IMR-90 (cell line): ENCODE data around the gene RSPH10B.

Experiments used
- CEBPB ChIP-seq: IDR thresholded peaks from 2 replicates; pipeline ENCODE4 v1.6.1; 2012; ENCODE audit warnings: low read depth, low read length, improper control_type of control experiment
- CHD1 ChIP-seq: IDR thresholded peaks from 2 replicates; pipeline ENCODE4 v1.6.1; 2012; ENCODE audit warnings: low read depth, low read length, improper control_type of control experiment
- MAFK ChIP-seq: IDR thresholded peaks from 2 replicates; pipeline ENCODE4 v1.6.1; 2012; ENCODE audit warnings: low read depth, low read length, improper control_type of control experiment
- MAZ ChIP-seq: IDR thresholded peaks from 2 replicates; pipeline ENCODE4 v1.6.1; 2012; ENCODE audit warnings: low read depth, mild to moderate bottlenecking, low read length, improper control_type of control experiment, moderate library complexity, borderline replicate concordance
- NFE2L2 ChIP-seq: fragments of 150-350 bp; IDR thresholded peaks from 2 replicates; pipeline ENCODE4 v1.6.1; 2016; ENCODE audit warnings: low read depth, mild to moderate bottlenecking, low read length
- POLR2A ChIP-seq: IDR thresholded peaks from 2 replicates; pipeline ENCODE4 v1.6.1; 2012; ENCODE audit warnings: mild to moderate bottlenecking, low read depth, low read length
- RAD21 ChIP-seq: IDR thresholded peaks from 2 replicates; pipeline ENCODE4 v1.6.1; 2012; ENCODE audit warnings: low read length, improper control_type of control experiment
- RCOR1 ChIP-seq: IDR thresholded peaks from 2 replicates; pipeline ENCODE4 v1.6.1; 2012; ENCODE audit warnings: mild to moderate bottlenecking, low read length, improper control_type of control experiment; ENCODE audit not compliant: insufficient replicate concordance
- RFX5 ChIP-seq: IDR thresholded peaks from 2 replicates; pipeline ENCODE4 v1.8.0; 2012; ENCODE audit warnings: low read depth, mild to moderate bottlenecking, low read length, moderate library complexity
- USF2 ChIP-seq: fragments of 150-350 bp; IDR thresholded peaks from 2 replicates; pipeline ENCODE4 v1.6.1; 2017; ENCODE audit warnings: mild to moderate bottlenecking, antibody characterized with exemption, low read length, low read depth
- TF ChIP-seq, protein P1 (sequence below): conservative IDR thresholded peaks from 2 replicates; pipeline ENCODE4 v1.5.1; 2012; ENCODE audit warnings: mild to moderate bottlenecking, low read depth, low read length, improper control_type of control experiment
- TF ChIP-seq, protein P2 (sequence below): fragments of 150-350 bp; IDR thresholded peaks from 2 replicates; pipeline ENCODE4 v1.6.1; 2016; ENCODE audit warnings: low read depth, mild to moderate bottlenecking, low read length, moderate library complexity, borderline replicate concordance

DNA sequence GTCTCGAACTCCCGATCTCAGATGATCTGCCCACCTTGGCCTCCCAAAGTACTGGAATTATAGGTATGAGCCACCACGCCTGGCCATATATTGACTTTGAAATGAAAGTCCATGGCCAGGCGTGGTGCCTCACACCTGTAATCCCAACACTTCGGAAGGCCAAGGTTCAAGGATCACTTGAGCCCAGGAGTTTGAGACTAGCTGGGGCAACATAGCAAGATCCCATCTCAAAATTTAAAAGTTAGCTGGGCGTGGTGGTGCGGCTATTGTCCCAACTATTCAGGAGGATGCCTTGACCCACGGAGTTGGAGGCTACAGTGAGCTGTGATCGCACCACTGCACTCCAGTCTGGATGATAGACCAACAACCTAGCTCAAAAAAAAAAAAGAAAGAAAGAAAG, 78.0 kb downstream of the RSPH10B start:
- no peak for TF ChIP-seq MAZ
- TF ChIP-seq, protein P1, sequence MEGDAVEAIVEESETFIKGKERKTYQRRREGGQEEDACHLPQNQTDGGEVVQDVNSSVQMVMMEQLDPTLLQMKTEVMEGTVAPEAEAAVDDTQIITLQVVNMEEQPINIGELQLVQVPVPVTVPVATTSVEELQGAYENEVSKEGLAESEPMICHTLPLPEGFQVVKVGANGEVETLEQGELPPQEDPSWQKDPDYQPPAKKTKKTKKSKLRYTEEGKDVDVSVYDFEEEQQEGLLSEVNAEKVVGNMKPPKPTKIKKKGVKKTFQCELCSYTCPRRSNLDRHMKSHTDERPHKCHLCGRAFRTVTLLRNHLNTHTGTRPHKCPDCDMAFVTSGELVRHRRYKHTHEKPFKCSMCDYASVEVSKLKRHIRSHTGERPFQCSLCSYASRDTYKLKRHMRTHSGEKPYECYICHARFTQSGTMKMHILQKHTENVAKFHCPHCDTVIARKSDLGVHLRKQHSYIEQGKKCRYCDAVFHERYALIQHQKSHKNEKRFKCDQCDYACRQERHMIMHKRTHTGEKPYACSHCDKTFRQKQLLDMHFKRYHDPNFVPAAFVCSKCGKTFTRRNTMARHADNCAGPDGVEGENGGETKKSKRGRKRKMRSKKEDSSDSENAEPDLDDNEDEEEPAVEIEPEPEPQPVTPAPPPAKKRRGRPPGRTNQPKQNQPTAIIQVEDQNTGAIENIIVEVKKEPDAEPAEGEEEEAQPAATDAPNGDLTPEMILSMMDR, result no peak
- TF ChIP-seq RCOR1, result no peak
- TF ChIP-seq POLR2A, result no peak
- TF ChIP-seq, protein P2, sequence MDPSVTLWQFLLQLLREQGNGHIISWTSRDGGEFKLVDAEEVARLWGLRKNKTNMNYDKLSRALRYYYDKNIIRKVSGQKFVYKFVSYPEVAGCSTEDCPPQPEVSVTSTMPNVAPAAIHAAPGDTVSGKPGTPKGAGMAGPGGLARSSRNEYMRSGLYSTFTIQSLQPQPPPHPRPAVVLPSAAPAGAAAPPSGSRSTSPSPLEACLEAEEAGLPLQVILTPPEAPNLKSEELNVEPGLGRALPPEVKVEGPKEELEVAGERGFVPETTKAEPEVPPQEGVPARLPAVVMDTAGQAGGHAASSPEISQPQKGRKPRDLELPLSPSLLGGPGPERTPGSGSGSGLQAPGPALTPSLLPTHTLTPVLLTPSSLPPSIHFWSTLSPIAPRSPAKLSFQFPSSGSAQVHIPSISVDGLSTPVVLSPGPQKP, result no peak
- no peak for TF ChIP-seq MAFK
- no peak for TF ChIP-seq CHD1
- TF ChIP-seq RAD21, result no peak
- no peak for TF ChIP-seq NFE2L2
- TF ChIP-seq RFX5, result no peak
- TF ChIP-seq USF2, result no peak
- no peak for TF ChIP-seq CEBPB
